ENCODE data around the gene TRAPPC8. TPM values are rescaled to one million over a fixed set of nuclear protein-coding genes. Genes with fewer than 3 reads are reported as not detected.

The TRAPPC8 gene
- total and polyA plus RNA-seq, 12 donors: 13.6 to 39.1 (median 31.5) TPM

DNA sequence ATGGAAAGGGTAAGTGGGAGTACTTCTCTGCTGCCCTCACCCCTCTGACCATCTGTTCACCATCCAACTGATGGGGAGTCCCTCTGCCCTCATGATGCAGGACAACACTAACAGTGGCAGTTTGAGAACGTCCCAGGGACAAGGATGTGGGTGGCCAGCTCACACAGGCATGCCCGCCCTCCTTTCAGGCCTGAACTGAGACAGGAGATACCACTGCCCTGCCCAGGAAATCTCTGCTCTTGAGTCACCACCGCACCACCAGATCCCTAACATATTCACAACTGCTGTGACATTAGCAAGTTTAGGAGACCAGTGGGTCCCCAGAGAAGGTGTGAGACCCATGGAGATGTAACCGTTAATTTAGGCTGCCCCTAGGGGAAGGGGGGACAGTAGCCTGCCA lies 66.2 kb downstream of the TRAPPC8 start:
- intact Hi-C loops (cut with DNase I): no loop called here
- H3K27me3 ChIP-seq: no peaks in the 10 kb centered on the region
- WGBS, 2 donors: 67 to 91% methylated on average over 4 of the region's 4 CpGs
- ATAC-seq (no peak), DNase-seq (no peak)
- no peak overlapping the region for H3K27ac ChIP-seq
- H3K4me3 ChIP-seq: no peak overlapping the region
- H3K9me3 ChIP-seq: peaks cover 0 to 18% (median 8%) of the 10 kb centered on the region in 11 donors
- H3K36me3 ChIP-seq: peaks cover 0 to 100% (median 52%) of the 10 kb centered on the region in 9 donors
- TF ChIP-seq, protein P1, sequence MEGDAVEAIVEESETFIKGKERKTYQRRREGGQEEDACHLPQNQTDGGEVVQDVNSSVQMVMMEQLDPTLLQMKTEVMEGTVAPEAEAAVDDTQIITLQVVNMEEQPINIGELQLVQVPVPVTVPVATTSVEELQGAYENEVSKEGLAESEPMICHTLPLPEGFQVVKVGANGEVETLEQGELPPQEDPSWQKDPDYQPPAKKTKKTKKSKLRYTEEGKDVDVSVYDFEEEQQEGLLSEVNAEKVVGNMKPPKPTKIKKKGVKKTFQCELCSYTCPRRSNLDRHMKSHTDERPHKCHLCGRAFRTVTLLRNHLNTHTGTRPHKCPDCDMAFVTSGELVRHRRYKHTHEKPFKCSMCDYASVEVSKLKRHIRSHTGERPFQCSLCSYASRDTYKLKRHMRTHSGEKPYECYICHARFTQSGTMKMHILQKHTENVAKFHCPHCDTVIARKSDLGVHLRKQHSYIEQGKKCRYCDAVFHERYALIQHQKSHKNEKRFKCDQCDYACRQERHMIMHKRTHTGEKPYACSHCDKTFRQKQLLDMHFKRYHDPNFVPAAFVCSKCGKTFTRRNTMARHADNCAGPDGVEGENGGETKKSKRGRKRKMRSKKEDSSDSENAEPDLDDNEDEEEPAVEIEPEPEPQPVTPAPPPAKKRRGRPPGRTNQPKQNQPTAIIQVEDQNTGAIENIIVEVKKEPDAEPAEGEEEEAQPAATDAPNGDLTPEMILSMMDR (IDR thresholded peaks at IDR 0.05): no peak
- H3K4me1 ChIP-seq: no peaks in the 10 kb centered on the region

DNA sequence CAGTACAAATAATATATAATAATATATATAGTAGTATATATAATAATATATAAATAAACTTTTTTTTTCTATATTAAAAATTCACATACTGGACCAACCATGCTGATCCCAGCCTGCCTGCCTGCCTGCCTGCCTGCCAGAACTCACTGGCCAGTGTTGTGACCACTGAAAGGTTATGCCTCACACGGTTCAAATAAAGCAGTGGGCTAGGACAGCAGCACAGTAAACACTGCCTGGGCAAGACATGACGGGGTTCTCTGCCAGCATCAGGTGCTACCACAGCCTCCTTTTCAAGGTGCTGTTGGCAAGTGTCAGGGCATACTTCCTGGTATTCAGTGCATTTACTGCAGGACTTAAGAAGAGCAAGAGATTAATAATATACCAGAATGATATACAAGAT lies 67.6 kb downstream of the TRAPPC8 start:
- H3K27me3 ChIP-seq: no peaks in the 10 kb centered on the region
- no peak for DNase-seq
- no peak for ATAC-seq
- peaks cover 0 to 100% (median 49%) of the 10 kb centered on the region in 9 donors for H3K36me3 ChIP-seq
- no peak overlapping the region for H3K27ac ChIP-seq
- intact Hi-C loops (cut with DNase I): no loop called here
- no peak overlapping the region for H3K4me3 ChIP-seq
- no peaks in the 10 kb centered on the region for H3K4me1 ChIP-seq
- peaks cover 0 to 4% (median 0%) of the 10 kb centered on the region in 11 donors for H3K9me3 ChIP-seq
- WGBS, 2 donors: 85% methylated on average over 2 of the region's 2 CpGs
- TF ChIP-seq, protein P1 (IDR thresholded peaks at IDR 0.05): no peak

DNA sequence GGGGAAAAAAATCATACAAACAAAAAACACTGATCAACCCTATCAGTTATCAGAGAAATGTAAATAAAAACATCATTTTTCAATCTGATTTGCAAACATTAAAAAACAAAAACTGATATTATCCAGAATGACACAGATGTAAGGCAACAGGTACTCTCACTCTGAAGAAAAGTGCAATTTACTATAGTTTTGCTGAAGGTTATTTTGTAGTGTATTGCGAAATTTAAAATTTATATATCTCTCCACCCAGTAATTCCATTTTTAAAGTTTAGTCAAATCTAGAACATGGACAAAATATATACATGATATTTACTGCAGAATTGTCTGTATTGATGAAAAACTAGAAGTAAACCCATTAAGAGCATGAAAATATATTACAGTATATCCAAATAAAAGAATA lies 79.8 kb downstream of the TRAPPC8 start:
- Histone ChIP-seq H3K36me3 (peaks cover 0 to 100% (median 11%) of the 10 kb centered on the region in 9 donors), H3K9me3 (no peaks in the 10 kb centered on the region), H3K4me1 (no peaks in the 10 kb centered on the region), H3K27me3 (no peaks in the 10 kb centered on the region), H3K4me3 (no peak overlapping the region), H3K27ac (no peak overlapping the region)
- ATAC-seq: no peak
- DNase-seq: no peak
- 100% methylated on average over 1 of the region's 1 CpG for WGBS, 2 donors
- intact Hi-C loops (cut with DNase I): no loop called here
- TF ChIP-seq, protein P1 (IDR thresholded peaks at IDR 0.05): no peak

DNA sequence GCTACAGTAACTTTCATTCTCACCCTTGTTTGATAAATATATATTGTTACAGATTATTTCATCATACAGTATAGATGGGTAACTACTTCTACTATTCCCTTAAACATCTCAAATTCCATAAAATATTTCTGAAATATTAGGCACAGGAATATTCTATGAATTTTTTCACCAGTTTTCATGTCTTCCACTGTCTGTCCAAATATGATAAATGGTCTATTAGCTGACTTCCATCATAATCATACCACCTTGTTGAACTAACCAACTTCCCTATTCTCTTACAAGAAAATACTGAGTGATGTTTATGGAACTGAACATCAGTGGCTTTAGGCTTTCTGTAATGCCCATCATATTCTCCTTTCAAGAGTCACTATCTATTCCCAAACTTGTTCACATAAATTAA lies 82.4 kb downstream of the TRAPPC8 start:
- DNase-seq (no peak), ATAC-seq (no peak)
- TF ChIP-seq, protein P1 (IDR thresholded peaks at IDR 0.05): no peak
- no peak overlapping the region for H3K27ac ChIP-seq
- intact Hi-C loops (cut with DNase I): no loop called here
- H3K27me3 ChIP-seq: no peaks in the 10 kb centered on the region
- no peaks in the 10 kb centered on the region for H3K9me3 ChIP-seq
- peaks cover 0 to 4% (median 0%) of the 10 kb centered on the region in 9 donors for H3K4me1 ChIP-seq
- H3K36me3 ChIP-seq: peaks cover 0 to 100% (median 11%) of the 10 kb centered on the region in 9 donors
- H3K4me3 ChIP-seq: no peak overlapping the region

Measured in heart right ventricle (tissue), 16 donors.